GM21447 (cell line): ENCODE measurements around the gene RCN2.

Source experiments
- ATAC-seq: cut with Tn5 transposase; IDR thresholded peaks from one replicate; pipeline ENCODE4 v1.9.1; 2021; ENCODE audit not compliant: unreplicated experiment

Gene RCN2

DNA sequence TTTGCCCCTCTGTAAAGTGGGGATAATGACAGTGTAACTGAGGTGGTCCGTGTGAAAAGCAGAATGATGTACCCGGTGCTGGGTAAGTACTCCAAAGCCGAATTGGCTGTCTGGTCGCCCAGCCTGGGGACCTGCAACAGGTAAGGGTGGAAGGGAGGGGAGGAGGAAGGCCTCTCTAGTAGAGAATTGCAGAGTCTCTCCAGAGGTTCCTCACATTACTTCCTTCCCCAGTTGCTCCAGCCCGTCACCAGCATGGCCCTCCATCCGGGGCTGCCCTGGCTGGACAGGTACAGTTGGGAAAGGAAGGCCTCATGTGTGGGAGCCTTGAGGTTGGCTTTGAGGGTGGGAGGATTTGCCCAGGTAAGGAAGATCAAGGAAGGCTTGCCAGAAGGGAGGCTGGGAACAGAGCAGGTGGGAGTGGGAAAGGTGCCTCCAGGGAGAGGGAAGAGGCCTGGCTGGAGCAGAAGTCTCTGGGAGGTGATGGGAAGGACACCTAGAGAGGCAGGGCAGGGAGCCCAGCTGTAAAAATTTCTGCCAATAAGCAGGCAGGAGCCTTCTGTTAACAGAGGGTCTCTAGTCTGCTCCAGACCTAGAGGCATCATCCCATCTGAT, 61.7 kb downstream of the RCN2 start:
- no peak for ATAC-seq

DNA sequence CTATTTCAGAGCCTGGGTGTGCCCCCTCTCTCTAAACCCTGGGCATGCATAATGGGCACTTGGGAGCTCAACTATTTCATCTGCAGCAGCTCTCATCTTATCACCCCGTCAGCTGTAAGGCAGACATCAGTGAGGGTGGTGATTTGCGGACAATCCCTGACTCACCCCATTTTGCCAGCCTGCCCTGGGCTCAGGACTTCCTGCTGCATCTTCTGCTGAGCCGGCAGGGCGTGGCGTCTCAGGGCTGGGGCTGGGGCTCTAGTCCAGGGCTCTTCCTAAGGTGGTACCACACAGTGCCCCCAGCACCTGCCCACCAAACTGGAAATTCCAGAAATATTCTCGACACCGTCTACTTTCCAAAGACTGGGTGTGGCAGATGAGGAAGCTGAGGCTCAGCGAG, 62.5 kb downstream of the RCN2 start:
- no peak for ATAC-seq

- no peak for ATAC-seq
These were observed 62.9 kb downstream of the RCN2 start for GRCh38 chr15:76994496-76994895.

- ATAC-seq: peak; percentile 58
These were observed 63.7 kb downstream of the RCN2 start, which contains the start of gene PSTPIP1 for GRCh38 chr15:76994971-76995945. PSTPIP1 (plus strand) TSS chr15:76995126; CDS start chr15:76995574, 448 bp downstream.

DNA sequence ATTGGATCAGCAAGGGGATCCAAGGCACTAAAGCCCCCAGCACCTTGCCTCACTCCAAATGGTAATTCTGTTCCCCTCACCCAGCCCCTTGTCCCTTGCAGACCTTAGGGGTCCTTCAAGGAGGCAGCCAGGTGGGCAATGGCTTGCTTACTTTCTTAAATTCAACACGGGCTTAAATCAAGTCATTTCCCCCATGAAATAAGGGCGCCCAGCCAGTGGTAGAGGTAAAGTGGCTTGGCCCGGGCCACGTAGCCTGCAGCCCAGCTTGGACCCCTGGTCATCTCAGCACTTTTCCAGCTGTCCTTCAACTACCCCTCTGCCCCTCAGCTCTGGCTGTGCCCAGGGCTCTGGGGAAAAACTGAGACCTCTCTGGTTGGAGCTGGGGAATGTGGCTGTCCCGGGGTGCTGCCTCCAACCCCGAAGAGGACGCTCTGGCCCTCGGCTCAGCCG, 64.6 kb downstream of the RCN2 start:
- ATAC-seq: no peak

GRCh38 chr15:76996526-76997401, 65.2 kb downstream of the RCN2 start:
- ATAC-seq: no peak

DNA sequence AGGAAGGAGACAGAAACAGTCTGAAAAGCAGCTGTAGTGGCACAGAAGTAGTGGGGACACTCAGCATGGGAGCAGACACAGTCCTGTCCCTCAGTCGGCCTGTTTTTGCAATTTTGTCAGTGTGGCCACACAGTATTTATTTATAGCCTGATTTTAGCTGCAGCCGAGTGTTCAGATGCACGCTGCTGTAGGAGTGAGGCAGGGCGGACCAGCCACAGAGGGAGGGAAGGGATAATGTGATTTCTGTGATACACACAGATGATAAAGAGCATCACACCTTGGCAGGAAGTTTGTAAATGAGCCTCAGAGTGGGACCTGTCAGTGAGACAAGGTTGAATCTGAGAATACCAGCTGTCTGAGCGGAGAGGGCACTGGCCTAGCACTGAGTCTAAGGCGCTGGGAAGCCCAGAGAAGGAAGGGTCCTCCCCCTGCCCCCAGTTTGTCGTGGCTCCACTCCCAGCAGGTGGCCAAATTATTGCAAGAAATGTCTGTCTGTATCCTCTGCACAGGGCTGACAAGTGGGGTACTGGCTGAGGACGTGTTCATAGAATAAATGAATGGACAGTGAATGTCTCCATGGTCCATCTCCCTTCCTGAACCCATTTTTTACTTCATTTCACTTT, 67.2 kb downstream of the RCN2 start:
- ATAC-seq: no peak

DNA sequence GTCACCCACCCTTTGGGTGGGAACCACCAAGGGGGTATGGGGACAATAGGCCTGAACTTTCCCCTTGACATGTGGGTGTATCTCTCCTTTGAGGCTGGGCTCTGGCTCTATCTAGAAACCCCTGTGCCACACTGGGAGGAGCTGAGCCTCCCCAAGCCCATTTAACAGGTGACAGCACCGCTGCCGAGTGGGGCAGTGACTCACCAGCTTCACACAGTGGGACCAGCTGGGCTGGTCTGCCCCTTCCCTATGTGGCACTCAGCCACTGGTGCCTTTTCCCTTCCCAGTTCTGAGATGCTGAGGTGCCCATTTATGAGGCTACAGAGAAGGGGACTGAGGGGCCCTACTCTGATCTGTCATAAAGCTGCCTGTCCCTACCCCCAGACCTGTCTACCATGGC, 68.4 kb downstream of the RCN2 start:
- ATAC-seq: no peak

GRCh38 chr15:77001351-77001750, 69.8 kb downstream of the RCN2 start:
- ATAC-seq: no peak

GRCh38 chr15:77001966-77002365, 70.4 kb downstream of the RCN2 start:
- ATAC-seq: no peak

DNA sequence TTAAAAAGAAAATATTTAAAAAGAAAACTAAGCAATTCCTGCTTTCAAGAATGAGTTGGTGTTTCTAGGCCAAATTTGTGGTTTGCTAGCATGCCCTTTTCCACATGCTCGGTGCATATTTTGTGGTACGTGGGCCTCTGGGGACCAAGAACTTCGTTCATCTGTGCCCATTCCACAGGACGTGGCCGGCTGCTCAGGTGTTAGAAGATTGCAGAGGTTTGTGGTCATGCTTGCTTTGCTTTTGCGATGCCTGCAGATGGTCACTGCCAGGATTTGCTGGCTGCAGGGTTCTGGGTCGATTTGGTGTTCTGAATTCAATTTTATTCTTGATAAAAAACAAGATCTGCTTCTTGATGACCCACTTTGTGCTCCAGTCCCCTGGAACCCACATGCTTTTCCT, 70.9 kb downstream of the RCN2 start:
- no peak for ATAC-seq

- peak; percentile 82 for ATAC-seq
These were observed 71.7 kb downstream of the RCN2 start for GRCh38 chr15:77002954-77003912.
